Peyer's patch (tissue), 4 donors: Measurements from ENCODE around the gene IRF1. TPM values are rescaled to one million over a fixed set of nuclear protein-coding genes. Genes with fewer than 3 reads are reported as not detected.

Experiments
- DNase-seq, 3 donors: peaks; one replicate each; pipeline ENCODE4 v3.0.0-alpha.2; 2017 to 2019
- H3K27ac ChIP-seq, 4 donors: fragments of 200-600 bp; sonication (generic); one replicate each; pipeline ENCODE4 v1.5.1; 2016 to 2019
- H3K27me3 ChIP-seq, 2 donors: fragments of 200-600 bp; sonication (generic); one replicate each; pipeline ENCODE4 v1.5.1; 2019
- H3K36me3 ChIP-seq, 3 donors: fragments of 200-600 bp; sonication (generic); one replicate each; pipeline ENCODE4 v1.5.1; 2016 to 2019
- H3K4me1 ChIP-seq, 4 donors: fragments of 200-600 bp; sonication (generic); one replicate each; pipeline ENCODE4 v1.5.1; 2016 to 2019
- H3K4me3 ChIP-seq, 4 donors: fragments of 200-600 bp; sonication (generic); 1 replicate in 3 of 4; 2 replicates in 1 of 4; pipeline ENCODE4 v1.5.1; 2016 to 2019; ENCODE audit warnings: mild to moderate bottlenecking in 1 of 4
- H3K9me3 ChIP-seq, 4 donors: fragments of 200-600 bp; sonication (generic); one replicate each; pipeline ENCODE4 v1.5.1; 2016 to 2019; ENCODE audit warnings: mild to moderate bottlenecking in 1 of 4
- POLR2A ChIP-seq, 2 donors: fragments of 450-650 bp; IDR thresholded peaks; one replicate each; pipeline ENCODE4 v1.5.1; 2017; ENCODE audit warnings: antibody characterized with exemption in 2 of 2, mild to moderate bottlenecking in 2 of 2, moderate library complexity in 2 of 2
- small RNA-seq, 2 donors: library from RNA; depleted of rRNA; stranded (forward); fragments of <200 nt; gene quantifications; one replicate each; pipeline ENCODE3, GENCODE V24; 2016
- total RNA-seq, 4 donors: library from RNA; depleted of rRNA; stranded (reverse); fragments of >200 nt; gene quantifications; one replicate each; pipeline ENCODE4 v1.1.0, GENCODE V29; 2016
- TF ChIP-seq, protein P1 (sequence below), 6 experiments: fragments of 450-650 bp in 4 of 6; fragments of 200-600 bp in 2 of 6; sonication (generic) in 1 of 6; IDR thresholded peaks; one replicate each; pipeline ENCODE4 v1.5.1; 2017 to 2019; ENCODE audit warnings: antibody characterized with exemption in 6 of 6, mild to moderate bottlenecking in 3 of 6, moderate library complexity in 1 of 6

The IRF1 gene
- total RNA-seq, 4 donors from 2014 or later = 92.7 to 152 (median 122) TPM

DNA sequence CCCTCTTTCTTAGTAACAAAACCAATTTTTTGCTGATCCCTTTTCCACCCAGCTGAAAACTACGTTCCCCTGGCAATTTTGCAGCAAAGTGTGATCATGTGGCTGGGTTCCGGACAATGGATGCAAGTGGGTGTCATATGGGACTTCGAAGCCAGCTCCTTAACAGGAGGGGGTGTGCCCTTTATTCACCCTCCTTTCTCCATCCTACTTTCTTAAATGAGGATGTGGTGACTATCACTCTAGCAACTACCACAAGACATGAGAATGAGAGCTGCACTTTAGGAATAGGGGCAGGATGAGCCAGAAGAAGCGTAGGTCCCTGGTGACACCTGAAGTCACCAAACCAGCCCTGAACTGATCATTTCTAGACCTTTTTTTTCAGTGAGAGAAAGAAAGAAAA, 58.9 kb downstream of the IRF1 start:
- no peaks in the 10 kb centered on the region for H3K36me3 ChIP-seq
- peak overlapping the region; percentile 13 to 92 (median 56) for H3K27ac ChIP-seq
- no peak for DNase-seq
- no peaks in the 10 kb centered on the region for H3K9me3 ChIP-seq
- H3K27me3 ChIP-seq = no peaks in the 10 kb centered on the region
- peaks cover 37 to 73% (median 48%) of the 10 kb centered on the region in 4 donors for H3K4me1 ChIP-seq
- no peak overlapping the region for H3K4me3 ChIP-seq
- TF ChIP-seq, protein P1, sequence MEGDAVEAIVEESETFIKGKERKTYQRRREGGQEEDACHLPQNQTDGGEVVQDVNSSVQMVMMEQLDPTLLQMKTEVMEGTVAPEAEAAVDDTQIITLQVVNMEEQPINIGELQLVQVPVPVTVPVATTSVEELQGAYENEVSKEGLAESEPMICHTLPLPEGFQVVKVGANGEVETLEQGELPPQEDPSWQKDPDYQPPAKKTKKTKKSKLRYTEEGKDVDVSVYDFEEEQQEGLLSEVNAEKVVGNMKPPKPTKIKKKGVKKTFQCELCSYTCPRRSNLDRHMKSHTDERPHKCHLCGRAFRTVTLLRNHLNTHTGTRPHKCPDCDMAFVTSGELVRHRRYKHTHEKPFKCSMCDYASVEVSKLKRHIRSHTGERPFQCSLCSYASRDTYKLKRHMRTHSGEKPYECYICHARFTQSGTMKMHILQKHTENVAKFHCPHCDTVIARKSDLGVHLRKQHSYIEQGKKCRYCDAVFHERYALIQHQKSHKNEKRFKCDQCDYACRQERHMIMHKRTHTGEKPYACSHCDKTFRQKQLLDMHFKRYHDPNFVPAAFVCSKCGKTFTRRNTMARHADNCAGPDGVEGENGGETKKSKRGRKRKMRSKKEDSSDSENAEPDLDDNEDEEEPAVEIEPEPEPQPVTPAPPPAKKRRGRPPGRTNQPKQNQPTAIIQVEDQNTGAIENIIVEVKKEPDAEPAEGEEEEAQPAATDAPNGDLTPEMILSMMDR (IDR thresholded peaks at IDR 0.05) = no peak
- TF ChIP-seq POLR2A (IDR thresholded peaks at IDR 0.05) = no peak

Small RNA genes lying within 50 kb of the gene (small RNA-seq; reads per million reads assigned to genes)
- 0 reads per million in 2 donors for gene RF00019

Other genes with a start within 250 kb of the IRF1 start
- gene PDLIM4, start 233.1 kb downstream of the IRF1 start, total RNA-seq = 10 to 100 TPM in 3 of 4 donors, 1 to 10 TPM in 1; 4.6 to 27.2 (median 18.5) TPM
- 10 to 100 TPM in 3 of 4 donors, not detected in 1; 25.5 to 56.6 (median 37.3) TPM for gene SLC22A4, start 196.4 kb downstream of the IRF1 start, total RNA-seq
- gene SLC22A5, start 121.1 kb downstream of the IRF1 start, total RNA-seq = 100 to 1,000 TPM in 2 of 4 donors, 10 to 100 TPM in 2; 25.6 to 152 (median 110) TPM
- not detected for gene IL5, start 52.7 kb upstream of the IRF1 start, total RNA-seq
- 100 to 1,000 TPM in 1 of 4 donors, 10 to 100 TPM in 3; 47.5 to 102 (median 54.3) TPM for gene RAD50, start 66.2 kb upstream of the IRF1 start, total RNA-seq
- not detected for gene IL13, start 167.4 kb upstream of the IRF1 start, total RNA-seq
- gene IL4, start 183.2 kb upstream of the IRF1 start, total RNA-seq = not detected
- 10 to 100 TPM in 1 of 4 donors, 1 to 10 TPM in 3; 1.5 to 32.2 (median 4.0) TPM for gene KIF3A, start 246.8 kb upstream of the IRF1 start, total RNA-seq